ENCODE data around the gene IGLL5.

IGLL5 gene

DNA sequence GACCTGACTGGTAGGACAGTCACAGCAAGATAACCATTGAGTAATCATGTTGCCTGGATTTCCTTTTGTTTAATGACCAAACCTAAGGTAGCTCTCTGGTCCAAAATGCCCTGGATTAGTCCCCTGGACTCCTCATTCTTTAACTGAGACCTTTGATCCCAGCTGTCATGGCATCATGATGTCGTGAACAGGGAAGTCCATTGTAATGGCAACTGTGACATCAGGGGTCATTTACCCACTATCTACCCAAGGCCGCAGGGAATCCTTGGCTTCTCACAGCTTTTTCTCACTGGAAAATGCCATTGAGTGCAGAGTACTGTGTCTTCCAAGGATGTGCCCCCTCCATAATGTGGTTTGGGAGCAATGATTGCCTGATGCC lies 29.1 kb upstream of the IGLL5 start:
- Histone ChIP-seq H3K9ac (no peak overlapping the region), H3K27ac (no peak overlapping the region)

DNA sequence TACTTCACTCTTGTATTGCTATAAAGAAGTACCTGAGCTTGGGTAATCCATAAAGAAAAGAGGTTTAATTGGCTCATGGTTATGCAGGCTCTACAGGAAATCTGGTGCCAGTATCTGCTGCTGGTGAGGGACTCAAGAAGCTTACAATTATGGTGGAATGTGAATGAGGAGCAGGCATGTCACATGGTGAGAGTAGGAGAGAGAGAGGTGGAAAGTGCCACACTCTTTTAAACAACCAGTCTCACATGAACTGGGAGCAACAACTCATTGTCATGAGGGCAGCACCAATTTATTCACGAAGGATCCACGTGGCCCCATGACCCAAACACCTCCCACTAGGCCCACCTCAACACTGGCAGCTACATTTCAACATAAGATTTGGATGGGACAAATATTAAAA lies 24.6 kb upstream of the IGLL5 start:
- Histone ChIP-seq H3K36me3 (ENCODE audit: control insufficient read depth, insufficient read depth, low read length) (no peaks in the 10 kb centered on the region), H3K27ac (no peak overlapping the region), H3K79me2 (no peaks in the 10 kb centered on the region), H3K9ac (no peak overlapping the region), H3K9me3 (ENCODE audit: control insufficient read depth, low read length) (no peaks in the 10 kb centered on the region), H3K4me1 (no peaks in the 10 kb centered on the region), H3K4me2 (ENCODE audit: low read length) (no peak overlapping the region), H2AFZ (no peak overlapping the region), H3K27me3 (ENCODE audit: control insufficient read depth, insufficient read depth, low read length) (no peaks in the 10 kb centered on the region), H3K4me3 (ENCODE audit: low read depth, low read length) (no peak overlapping the region)
- no peak for TF ChIP-seq CTCF (IDR thresholded peaks at IDR 0.05)

More for the DNA sequence above, 29.1 kb upstream of the IGLL5 start:
- Histone ChIP-seq H3K4me3 (ENCODE audit: low read depth, low read length) (no peak overlapping the region), H3K27me3 (ENCODE audit: control insufficient read depth, insufficient read depth, low read length) (no peaks in the 10 kb centered on the region), H3K9me3 (ENCODE audit: control insufficient read depth, low read length) (no peaks in the 10 kb centered on the region), H3K4me1 (no peaks in the 10 kb centered on the region), H3K36me3 (ENCODE audit: control insufficient read depth, insufficient read depth, low read length) (no peaks in the 10 kb centered on the region), H2AFZ (no peak overlapping the region), H3K79me2 (no peaks in the 10 kb centered on the region), H3K4me2 (ENCODE audit: low read length) (no peak overlapping the region)
- TF ChIP-seq CTCF (IDR thresholded peaks at IDR 0.05): no peak

GRCh38 chr22:22865311-22866072 lies 22.1 kb upstream of the IGLL5 start:
- Histone ChIP-seq H3K4me2 (ENCODE audit: low read length) (no peak overlapping the region), H3K4me1 (no peaks in the 10 kb centered on the region), H2AFZ (no peak overlapping the region), H3K27me3 (ENCODE audit: control insufficient read depth, insufficient read depth, low read length) (no peaks in the 10 kb centered on the region), H3K27ac (no peak overlapping the region), H3K36me3 (ENCODE audit: control insufficient read depth, insufficient read depth, low read length) (no peaks in the 10 kb centered on the region), H3K9ac (no peak overlapping the region), H3K79me2 (no peaks in the 10 kb centered on the region), H3K4me3 (ENCODE audit: low read depth, low read length) (no peak overlapping the region), H3K9me3 (ENCODE audit: control insufficient read depth, low read length) (no peaks in the 10 kb centered on the region)
- no peak for TF ChIP-seq CTCF (IDR thresholded peaks at IDR 0.05)

- Histone ChIP-seq H3K27me3 (ENCODE audit: control insufficient read depth, insufficient read depth, low read length) (no peaks in the 10 kb centered on the region), H3K4me1 (no peaks in the 10 kb centered on the region), H2AFZ (no peak overlapping the region), H3K79me2 (no peaks in the 10 kb centered on the region), H3K4me3 (ENCODE audit: low read depth, low read length) (no peak overlapping the region), H3K4me2 (ENCODE audit: low read length) (no peak overlapping the region), H3K27ac (no peak overlapping the region), H3K9me3 (ENCODE audit: control insufficient read depth, low read length) (no peaks in the 10 kb centered on the region), H3K9ac (no peak overlapping the region), H3K36me3 (ENCODE audit: control insufficient read depth, insufficient read depth, low read length) (no peaks in the 10 kb centered on the region)
- no peak for TF ChIP-seq CTCF (IDR thresholded peaks at IDR 0.05)
Observed at GRCh38 chr22:22866381-22867111, 21.1 kb upstream of the IGLL5 start.

All from parathyroid adenoma (tissue), 2 donors.